ENCODE data around the gene DGLUCY. TPM values are rescaled to one million over a fixed set of nuclear protein-coding genes. Genes with fewer than 3 reads are reported as not detected.
"Not testable (repeated sequence)": the region's sequence is repeated elsewhere in the genome, so short reads cannot be mapped to it uniquely, and the experiment has no call there.

The DGLUCY gene
- total RNA-seq, 1 experiment from 2014 or later, result 37.9 TPM

DNA sequence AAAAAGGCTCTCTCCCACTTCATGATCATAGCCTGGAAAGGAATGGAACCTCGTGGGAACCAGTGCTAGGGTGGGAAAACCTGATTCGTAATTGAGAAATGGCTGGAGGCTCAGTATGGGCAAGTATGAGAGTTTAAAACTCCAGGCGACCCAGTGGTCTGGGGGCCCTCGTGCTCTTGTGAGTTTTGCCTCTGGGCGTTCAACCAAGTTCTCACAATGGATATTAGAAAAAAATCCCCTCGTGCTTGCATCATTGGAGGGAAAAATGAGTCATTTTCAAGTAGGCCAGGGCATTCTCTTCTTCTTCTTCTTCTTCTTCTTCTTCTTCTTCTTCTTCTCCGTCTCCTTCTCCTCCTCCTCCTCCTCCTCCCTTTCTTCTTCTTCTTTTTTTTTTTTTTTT, 91.6 kb downstream of the DGLUCY start:
- no peak for DNase-seq (ENCODE audit: low spot score)

DNA sequence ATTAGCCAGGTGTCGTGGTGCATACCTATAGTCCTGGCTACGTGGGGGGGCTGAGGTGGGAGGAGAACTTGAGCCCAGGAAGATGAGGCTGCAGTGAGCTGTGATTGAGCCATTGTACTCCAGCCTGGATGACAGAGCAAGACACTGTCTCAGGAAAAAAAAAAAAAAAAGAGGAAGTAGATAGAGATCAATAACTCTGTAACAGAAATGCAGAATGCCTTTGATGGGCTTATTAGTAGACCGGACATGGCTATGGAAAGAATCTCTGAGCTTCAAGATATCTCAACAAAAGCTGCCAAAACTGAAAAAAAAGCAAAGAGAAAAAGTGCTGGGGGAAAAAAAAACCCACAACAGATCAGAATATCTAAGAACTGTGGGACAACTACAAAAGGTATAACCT, 93.1 kb downstream of the DGLUCY start:
- DNase-seq (ENCODE audit: low spot score), result no peak

DNA sequence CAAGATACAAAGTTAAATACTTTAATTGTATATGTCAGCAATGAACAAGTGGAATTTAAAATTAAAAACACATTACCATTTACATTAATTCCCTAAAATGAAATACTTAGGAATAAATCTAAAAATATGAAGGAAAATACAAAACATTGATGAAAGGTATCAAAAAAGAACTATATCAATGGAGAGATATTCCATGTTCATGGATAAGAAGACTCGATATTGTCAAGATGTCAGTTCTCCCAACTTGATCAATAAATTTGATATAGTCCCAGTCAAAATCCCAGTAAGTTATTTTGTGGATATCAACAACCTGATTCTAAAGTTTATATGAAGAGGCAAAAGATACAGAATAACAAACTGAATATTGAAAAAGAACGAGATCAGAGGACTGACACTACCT, 97.1 kb downstream of the DGLUCY start:
- no peak for DNase-seq (ENCODE audit: low spot score)

DNA sequence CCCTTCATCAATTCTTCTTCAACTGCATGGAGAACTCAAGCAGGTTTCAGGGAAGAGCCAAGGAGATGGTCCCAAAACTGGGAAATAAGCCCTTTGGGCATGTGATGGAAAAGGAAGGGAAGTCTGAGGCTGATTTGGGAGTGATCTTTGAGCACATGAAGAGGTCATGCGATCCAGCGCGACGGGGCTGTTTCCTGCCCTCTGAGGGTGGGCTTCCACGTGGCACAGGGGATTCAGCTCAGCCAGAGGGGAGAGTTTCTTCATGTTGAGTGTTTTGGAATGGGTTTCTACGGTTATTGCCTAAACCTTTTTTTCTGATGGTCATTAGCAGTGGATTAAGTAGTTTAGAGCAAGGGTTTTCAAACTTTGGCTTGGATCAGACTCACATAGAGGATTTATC, 100.4 kb downstream of the DGLUCY start:
- no peak for DNase-seq (ENCODE audit: low spot score)

DNA sequence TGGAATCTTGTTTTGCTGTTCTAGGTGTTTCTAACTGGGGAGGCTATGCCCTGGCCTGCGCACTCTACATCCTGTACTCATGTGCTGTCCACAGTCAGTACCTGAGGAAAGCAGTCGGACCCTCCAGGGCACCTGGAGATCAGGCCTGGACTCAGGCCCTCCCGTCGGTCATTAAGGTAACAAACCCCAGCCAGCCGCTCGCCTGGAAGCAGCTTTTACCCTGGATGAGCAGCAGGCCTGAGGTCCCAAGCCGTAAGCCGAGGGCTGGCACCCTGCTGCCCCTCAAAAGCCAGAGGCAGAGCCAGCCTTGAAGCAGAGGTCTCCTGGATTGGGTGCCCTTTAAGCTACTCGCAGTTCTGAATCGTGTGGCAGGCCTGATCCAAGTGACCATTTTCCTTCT, 101.5 kb downstream of the DGLUCY start:
- DNase-seq (ENCODE audit: low spot score), result no peak

DNA sequence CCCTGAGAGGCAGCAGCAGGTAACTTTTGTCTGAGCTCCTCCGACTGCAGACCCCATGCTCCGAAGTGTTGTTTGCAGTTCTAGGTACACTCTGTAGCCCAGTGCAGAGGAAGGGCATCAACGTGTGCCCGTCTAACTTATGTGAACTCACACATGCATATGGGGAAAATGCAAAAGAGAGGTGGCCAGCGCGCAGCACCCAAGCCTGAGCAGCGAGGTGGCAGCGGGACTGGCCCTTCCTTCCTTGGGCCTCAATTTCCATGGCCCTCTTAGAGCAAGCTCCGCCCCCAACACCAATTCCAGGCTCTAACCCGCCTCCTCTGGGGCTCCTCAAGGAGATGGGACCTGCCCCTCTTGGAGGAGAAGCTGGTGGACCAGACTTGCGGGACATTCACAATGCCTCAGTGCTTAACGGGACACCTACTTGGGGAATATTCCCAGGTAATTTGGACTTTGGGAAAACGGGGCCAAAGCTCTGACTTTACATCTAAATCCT, 102.9 kb downstream of the DGLUCY start:
- DNase-seq (ENCODE audit: low spot score), result no peak

DNA sequence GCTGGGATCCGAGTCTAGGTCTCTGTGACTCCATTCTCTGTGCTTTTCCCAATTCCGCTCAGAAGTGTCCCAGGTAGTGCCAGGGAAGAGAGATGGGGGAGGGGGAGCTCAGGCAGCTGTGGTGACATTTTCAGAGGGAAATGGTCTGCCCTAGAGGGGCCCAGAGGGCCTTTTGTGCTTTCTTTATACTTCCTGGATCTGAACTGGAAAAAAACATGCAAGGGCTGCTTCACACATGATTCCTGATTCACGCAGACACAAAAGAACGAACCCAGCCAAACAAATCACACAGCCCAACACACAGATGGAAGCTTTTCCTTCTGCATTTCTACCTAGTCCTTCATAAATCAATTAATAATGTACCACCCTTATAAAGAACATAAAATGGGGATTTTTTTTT, 104.1 kb downstream of the DGLUCY start:
- no peak for DNase-seq (ENCODE audit: low spot score)

DNA sequence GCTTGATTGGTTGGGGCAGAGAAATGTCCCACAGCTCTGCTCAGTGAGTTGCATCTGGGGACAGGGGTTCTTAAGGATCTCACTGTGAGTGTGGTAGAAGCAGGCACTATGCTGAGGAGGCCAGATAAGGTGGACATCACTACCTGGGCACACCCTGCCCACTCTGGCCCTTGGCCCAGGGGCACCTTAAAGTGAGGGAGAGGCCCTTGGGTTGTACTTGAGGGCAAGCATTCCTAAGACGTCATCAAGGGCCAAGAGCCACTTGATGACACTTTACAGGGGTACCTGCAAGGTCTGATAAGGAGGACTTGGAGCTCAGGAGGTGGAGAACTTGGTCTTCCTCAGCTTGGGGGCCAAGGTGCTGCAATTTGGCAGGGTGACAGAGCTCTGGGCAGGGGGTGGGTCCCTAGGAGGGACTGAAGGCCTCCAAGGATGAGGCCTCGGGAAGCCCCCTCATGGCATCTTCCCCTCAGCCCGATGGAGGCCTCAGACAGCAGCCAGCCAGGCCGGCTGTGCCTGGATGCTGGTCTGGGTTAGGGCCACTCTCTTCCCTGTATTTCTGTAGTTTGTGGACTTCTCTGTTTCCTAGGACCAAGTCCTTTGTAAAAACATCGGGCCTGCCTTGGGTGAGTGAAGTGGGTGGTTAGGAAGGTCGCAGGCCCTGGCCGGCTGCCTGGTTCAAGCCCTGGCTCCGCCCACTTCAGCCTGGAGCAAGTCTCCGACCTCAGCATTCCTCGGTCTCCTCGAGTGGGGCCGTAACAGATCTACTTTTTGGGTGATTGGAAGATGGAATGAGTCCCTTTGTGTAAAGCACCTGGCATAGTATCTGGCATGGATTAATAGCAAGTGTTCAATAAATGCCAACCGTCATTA, 105.9 kb downstream of the DGLUCY start:
- DNase-seq (ENCODE audit: low spot score), result no peak

DNA sequence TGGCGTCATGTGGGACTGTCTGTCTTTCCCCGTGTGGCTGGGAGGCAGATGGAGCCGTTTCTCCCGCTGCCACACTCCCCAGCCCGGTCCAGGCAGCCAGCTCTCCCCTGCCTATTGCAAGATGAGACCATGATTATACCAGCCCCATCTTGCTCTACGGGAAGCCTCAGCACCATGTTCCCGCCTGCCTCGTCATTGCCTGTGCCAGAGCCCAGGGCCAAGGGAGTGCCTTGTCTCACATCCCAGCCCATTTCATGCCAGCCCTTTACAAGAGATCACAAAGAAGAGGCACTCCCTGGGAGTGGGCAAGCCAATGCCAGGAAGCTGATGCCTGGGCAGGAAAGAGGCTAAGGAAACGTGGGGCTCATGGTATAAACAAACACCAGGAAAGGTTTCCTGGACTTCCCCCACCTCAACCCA, 106.7 kb downstream of the DGLUCY start:
- no peak for DNase-seq (ENCODE audit: low spot score)

DNA sequence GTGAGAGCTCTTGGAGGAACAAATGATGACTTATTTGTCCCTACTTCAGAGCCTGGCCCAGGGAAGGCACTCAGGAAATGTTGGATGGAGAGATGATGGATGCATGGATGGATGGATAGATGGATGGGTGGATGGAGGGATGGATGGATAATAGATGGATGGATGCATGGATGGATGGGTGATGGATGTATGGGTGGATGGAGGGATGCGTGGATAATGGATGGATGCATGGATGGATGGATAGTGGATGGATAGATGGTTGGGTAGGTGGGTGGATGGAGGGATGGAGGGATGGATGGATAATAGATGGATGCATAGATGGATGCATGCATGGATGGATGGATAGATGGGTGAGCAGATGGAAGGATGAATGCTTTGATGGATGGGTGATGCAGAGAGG, 107.4 kb downstream of the DGLUCY start:
- no peak for DNase-seq (ENCODE audit: low spot score)

DNA sequence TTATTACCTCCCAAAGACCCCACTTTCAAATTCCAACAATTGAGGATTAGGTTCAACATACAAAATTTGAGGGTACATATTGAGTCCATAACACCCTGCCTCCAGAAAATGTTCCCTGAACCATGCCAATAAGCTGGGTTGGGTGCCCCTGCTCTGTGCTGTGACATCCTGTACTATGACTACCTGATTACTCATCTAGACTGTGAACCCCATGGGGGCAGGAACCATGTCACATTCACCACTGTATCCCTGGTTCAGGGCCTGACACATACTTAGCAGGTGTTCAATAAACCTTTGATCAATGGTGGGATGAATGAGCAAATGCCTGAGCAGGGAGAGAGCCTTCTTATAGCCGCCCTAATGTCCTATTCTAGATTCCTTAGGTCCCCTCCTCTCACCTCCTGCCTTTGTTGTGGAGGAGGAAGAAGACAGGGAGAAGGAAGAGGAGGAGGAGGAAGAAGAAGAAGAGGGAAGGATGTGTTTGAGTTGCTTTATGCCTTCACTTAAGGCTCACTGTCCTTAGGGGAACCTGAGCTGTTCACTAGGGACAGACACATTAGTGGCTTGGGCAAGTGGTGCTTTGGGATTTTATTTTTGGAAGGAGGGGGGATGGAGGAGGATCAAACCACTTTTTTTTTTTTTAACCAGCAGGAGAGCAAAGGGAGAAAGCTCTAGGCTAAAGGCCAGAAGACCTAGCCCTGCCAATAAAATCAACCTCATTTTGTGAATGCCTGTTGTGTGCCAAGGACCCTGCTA, 109.3 kb downstream of the DGLUCY start:
- no peak for DNase-seq (ENCODE audit: low spot score)

DNA sequence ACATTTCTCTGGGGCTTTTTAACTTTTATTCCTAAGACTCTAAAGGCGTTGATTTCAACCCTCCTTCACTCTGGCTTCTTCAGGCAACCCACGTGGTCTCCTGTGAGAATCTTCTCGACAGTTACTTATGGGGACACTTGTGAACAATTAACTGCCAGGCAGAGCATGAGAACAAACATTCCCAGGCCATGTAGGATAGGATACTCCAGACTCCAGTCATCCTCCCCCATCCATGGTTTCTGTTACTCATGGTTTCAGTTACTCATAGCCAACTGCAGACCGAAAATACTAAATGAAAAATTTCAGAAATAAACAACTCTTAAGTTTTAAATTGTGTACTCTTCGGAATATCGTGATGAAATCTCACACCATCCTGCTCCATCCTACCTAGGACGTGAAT, 111.2 kb downstream of the DGLUCY start:
- no peak for DNase-seq (ENCODE audit: low spot score)

DNA sequence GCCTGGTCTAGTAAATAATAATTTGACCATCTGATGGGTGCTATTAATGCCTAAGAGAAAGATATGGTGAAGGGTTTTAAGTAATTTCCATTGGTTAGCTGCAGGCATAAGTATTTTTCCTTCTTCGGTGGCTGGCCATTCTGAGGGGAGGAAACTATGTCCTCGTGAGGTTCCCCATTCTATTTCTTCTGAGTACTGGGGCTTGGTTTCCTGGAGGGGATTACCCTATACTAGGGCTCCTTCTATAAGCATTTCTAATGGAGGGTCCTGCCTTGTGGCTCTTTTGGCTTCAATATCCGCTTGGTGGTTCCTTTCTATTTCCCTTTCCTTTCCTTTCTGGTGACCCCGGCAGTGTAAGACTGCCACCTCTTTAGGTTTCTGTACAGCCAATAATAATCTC, 112.5 kb downstream of the DGLUCY start:
- DNase-seq (ENCODE audit: low spot score), result not testable (repeated sequence)

DNA sequence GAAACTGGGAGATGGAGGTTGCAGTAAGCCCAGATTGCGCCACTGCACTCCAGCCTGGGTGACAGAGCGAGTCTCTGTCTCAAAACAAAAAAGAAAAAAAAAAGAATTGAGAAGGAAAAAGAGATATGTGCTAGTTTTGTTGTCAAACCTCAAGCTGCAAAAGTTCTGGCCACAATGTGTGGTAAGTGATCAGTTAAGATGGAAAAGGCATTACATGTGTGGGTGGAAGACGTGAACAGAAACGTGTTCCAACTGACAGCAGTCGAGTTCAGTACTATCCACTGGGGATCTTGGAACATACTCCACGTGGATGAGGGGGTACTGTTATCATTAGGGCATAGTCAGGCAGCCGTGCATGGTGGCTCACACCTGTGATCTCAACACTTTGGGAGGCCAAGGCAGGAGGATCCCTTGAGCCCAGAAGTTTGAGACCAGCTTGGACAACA, 113.3 kb downstream of the DGLUCY start:
- no peak for DNase-seq (ENCODE audit: low spot score)

DNA sequence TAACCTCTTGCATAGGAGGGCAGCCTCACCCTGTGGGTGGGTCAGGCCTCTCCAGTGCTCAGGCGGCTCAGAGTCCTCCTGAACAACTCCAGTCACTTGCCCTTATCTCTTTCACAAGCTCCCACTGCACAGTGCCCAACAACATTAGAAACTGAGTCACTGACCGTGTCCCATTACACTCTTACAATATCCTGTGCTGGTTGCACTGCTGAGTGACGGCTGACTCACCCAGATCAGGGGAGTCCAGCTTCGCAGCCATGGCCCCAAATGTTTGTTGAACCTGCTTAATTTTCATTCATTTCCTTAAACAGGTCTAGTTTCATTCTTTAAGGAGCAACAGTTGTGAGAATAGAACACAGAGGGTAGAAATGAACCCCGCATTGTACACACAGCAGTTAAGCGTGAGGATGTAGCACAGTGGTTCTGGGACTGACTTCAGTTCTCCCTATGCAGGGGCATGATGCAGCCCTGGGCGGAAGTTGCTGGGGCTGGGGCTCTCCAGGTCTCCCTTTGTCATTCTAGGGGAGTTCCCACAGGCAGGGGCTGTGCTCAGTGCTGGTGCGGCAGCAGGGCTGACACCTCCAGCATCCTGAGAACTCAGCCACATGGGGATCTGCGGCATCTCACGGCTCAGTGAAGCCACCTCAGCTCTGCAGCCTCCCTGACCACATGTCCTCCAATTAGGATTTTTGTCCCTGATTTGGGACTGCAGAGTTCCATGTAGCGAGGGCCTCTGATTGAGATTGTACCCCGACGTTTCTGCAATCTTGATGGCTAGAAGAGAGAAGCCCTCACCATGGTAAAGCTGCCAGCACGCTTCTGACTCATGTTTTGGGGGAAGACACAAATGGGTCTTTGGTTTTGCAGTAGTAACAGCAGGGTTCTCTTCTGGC, 114.5 kb downstream of the DGLUCY start:
- no peak for DNase-seq (ENCODE audit: low spot score)

DNA sequence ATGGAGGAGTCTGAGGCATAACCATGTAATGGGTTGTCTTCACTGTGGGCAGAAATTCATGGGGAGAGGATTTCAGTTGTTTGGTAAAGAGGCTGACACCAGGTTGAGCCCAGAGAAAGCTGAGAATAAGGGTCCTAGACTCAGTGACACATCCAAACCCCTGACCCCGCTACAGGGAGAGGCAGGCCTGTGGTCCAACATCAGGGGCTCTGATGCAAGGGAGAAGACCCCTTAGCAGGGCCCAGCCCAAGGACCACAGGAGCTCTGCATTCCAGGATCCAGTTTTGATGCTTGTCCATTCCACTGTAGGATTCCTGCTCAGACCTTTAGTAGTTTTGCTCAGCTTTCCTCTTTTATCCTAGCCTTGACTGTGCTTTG, 115.1 kb downstream of the DGLUCY start:
- no peak for DNase-seq (ENCODE audit: low spot score)

DNA sequence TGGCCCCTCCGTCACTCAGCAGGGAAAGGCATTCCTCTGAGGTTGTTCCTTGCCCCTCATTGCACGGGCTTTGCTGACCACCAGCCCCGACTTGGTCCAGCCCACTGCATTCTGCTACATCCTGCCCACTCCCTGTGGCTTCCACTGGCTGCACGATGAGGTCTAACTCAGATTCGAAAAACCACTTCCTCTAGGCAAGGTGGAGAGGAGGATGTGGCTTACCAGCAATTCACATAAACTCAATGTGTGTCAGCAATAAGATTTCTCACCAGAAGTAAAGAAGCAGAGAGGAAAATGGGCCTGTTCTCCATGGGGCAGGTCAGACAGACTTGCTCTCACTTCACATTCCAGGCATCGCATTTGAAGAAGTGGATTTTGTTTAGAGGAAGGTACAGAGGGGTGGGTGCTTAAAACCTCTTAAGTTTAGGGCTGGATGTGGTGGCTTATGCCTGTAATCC, 115.9 kb downstream of the DGLUCY start:
- DNase-seq (ENCODE audit: low spot score), result no peak

DNA sequence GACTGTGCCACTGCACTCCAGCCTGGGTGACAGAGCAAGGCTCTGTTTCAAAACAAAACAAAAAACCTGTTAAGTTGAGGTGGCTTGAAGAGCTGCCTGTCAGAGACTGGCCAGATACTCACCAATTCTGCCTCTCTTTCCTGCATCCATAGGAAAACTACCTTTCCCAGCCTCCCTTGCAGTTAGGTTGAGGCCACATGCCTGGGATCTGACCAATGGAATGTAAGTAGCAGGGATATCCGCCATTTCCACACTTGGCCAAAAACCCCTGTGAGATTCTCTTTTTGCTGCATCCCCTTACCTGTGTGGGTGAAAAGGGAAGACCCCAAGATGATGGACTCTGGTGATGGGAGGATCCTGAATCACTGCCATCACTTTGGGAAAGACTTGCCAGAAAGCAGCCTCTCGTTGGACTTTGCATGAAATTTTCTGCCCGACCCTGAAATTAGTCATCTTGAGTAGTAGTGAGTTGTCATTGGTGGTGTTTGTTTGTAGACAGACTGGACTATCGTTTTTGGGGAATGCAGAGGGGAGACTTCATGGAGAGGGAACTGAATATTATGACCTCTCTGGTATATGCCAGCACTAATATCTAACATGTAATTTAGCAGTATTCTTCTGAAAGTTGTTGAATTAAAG, 116.6 kb downstream of the DGLUCY start:
- no peak for DNase-seq (ENCODE audit: low spot score)

DNA sequence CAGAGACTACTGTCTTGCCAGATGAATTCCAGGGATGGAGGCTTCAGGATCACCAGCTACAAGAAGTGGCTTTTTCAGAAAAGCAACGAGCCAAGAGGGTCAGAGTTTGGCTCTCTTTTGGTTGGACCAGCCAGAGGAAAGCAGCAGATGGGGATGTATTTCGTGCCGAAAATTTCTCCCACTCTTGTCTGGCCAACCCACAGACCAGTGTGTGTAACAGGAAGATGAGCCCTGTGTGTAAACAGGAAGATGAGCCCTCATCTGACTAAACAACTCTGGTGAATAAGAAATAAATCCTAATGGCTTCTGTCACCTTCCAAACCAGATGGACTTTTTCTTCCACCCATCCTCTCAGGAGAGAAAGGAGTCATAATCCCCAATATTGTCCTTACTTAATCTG, 117.6 kb downstream of the DGLUCY start:
- no peak for DNase-seq (ENCODE audit: low spot score)

DNA sequence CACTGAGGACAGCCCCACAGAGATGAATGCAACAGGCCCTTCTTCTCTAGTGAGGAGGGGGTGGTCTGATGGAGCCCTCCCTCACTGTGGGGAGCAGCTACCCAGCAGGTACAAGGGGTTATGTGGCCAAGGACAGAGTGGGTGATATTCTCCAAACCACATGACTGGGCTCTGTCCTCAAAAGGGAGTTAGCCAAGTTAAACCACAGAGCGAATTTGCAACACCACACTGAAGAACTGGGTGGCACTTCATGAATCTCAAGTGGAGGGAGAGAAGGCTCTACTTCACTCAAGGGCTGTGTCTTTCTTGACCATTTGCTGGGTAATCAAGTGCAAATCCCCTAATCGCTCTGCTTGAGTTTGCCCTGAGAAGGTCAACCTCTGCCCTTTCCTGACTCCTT, 118.2 kb downstream of the DGLUCY start:
- no peak for DNase-seq (ENCODE audit: low spot score)

DNA sequence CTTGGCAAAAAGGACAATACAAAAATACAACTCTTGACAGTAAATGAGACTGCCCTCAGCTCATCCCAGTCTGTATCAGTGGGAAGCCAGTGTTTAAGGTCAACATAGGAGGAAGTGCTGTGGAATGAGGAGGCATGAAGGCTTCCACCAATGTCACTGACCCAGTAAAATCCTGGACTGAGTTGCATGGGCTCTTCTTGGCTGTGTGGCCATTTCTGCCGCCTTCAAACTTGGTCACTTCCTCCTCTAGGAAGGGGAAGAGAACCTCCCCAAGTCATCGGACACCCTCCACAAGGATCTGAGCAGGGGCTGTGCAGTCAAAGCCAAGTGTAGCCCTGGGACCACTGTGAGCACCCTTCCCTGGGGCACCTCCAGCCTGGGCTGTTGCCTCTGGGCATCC, 118.7 kb downstream of the DGLUCY start:
- DNase-seq (ENCODE audit: low spot score), result no peak
